Measurements from ENCODE around the gene SLC7A1.

Gene SLC7A1

DNA sequence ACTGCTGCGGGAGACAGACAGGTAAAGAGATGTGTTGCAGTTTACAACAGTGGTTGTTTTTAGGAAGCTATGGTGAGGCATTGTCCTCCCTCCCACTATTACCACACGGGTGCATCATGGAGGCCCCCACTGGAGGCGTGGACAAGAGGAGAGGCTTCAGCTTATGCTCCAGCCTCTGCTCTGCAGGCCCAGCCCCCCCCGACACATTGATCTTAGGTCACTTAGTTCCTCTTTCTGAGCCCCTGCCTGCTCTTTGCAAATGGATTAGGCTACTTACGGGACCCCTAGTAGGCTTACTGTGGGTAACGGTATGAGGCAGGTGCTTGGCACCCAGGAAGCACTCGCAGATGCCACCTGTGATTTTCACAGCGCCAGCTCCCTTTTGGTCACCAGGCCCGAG lies 123.9 kb downstream of the SLC7A1 start:
- DNase-seq: no peak
- TF ChIP-seq POLR2A (IDR thresholded peaks at IDR 0.05; ENCODE audit: low read length) (no peak), GATA1 (IDR thresholded peaks at IDR 0.05; ENCODE audit: low read depth, low read length) (no peak)

DNA sequence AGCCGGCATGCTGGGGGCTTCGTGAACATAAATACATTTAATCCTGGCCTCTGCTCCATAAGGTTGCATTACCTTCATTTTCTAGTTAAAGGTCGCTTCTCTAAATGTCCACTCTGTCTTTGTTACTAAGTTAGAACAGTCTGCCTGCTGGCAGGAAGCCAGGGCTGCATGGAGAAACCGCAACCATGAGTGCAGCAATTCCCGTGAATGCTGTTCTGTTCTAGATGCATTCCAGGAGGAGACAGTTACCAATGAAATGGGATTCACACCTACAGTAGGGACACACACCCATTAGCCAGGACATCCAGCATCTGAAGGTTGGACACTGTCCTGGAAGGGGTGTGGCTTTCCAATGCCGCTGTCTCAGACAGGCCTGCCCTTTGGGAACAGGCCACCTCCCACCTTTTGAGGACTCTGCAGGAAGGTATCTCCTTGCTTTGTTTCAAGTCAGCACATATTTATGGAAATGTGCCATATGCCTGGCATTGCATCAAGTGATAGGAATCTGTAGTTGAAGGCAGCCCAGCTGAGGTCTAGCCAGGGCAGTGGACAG lies 129.7 kb downstream of the SLC7A1 start:
- DNase-seq: no peak

DNA sequence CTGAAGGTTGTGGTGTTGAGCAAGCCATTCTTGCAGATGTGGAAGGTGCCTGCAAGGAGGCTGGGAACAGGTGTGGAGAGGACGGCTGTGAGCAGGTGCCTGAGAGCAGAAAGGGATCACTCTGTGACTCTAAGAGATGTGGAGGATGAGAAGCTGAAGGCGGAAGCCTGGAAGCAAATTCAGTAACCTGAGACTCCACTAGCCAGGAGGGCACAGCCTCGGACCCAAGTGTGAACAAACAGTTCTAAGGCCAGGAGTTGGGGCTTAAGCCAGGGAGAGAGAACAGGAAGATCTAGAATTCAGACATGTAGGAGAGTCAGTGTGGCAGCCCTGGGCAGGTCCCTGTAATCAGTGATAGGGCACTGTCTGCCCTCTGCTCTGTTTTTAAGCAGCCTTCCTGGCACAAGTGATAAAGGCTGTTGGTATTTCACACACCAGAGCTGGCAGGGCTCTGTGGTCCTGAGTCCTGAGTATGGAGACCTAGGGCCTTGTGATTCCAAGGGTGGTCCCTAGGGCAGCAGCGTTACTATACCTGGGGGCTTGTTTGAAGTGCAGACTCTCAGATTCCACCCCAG lies 131.3 kb downstream of the SLC7A1 start:
- TF ChIP-seq GATA1 (IDR thresholded peaks at IDR 0.05; ENCODE audit: low read depth, low read length): no peak
- TF ChIP-seq POLR2A (IDR thresholded peaks at IDR 0.05; ENCODE audit: low read length): no peak

More for the DNA sequence above, 129.7 kb downstream of the SLC7A1 start:
- no peak for TF ChIP-seq GATA1 (IDR thresholded peaks at IDR 0.05; ENCODE audit: low read depth, low read length)
- no peak for TF ChIP-seq POLR2A (IDR thresholded peaks at IDR 0.05; ENCODE audit: low read length)

DNA sequence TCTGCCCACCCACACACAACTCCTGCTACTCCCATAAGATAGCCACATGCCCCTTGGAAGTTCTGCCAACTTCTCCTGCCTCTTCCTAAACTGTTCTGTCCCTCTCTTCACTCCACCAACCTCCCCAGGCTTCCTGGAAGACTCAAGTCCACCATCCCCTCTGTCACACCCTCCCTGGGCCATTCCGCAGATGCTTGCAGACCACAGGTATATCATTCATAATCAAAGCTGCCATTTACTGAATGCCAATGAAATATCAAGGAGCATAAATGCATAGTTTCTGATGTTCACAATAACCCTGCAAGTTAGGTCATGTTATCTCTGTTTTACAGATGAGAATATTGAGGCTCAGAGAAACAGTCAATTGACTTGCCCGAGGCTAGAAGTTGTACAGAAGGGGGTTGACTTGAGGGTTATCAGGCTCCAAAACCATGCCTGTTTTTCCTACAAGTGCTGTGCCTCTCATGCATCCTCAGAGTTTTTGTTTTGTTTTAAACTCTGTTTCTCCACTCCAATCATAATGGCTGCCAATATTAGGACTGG lies 135.6 kb downstream of the SLC7A1 start:
- TF ChIP-seq GATA1 (IDR thresholded peaks at IDR 0.05; ENCODE audit: low read depth, low read length): no peak
- no peak for TF ChIP-seq POLR2A (IDR thresholded peaks at IDR 0.05; ENCODE audit: low read length)

More for the DNA sequence above, 131.3 kb downstream of the SLC7A1 start:
- DNase-seq: no peak

More for the DNA sequence above, 135.6 kb downstream of the SLC7A1 start:
- DNase-seq: peak in 1 of 2 experiments; percentile 25
